ENCODE results near the gene COQ10A. TPM values are rescaled to one million over a fixed set of nuclear protein-coding genes. Genes with fewer than 3 reads are reported as not detected.

Gene COQ10A
- total RNA-seq, 1 experiment from 2014 or later, result 24.4 TPM

GRCh38 chr12:56224954-56225353, 41.8 kb upstream of the COQ10A start (continued):
- TF ChIP-seq PRDM15 (CRISPR knock-in tag; IDR thresholded peaks at IDR 0.05) (no peak), ZNF263 (CRISPR knock-in tag; IDR thresholded peaks at IDR 0.05; ENCODE audit: low read depth) (no peak), SOX15 (CRISPR knock-in tag; IDR thresholded peaks at IDR 0.05) (no peak), SP1 (CRISPR knock-in tag; conservative IDR thresholded peaks at IDR 0.05) (no peak), ZNF219 (CRISPR knock-in tag; IDR thresholded peaks at IDR 0.05; ENCODE audit: borderline replicate concordance) (no peak)
- TF ChIP-seq, protein P1, sequence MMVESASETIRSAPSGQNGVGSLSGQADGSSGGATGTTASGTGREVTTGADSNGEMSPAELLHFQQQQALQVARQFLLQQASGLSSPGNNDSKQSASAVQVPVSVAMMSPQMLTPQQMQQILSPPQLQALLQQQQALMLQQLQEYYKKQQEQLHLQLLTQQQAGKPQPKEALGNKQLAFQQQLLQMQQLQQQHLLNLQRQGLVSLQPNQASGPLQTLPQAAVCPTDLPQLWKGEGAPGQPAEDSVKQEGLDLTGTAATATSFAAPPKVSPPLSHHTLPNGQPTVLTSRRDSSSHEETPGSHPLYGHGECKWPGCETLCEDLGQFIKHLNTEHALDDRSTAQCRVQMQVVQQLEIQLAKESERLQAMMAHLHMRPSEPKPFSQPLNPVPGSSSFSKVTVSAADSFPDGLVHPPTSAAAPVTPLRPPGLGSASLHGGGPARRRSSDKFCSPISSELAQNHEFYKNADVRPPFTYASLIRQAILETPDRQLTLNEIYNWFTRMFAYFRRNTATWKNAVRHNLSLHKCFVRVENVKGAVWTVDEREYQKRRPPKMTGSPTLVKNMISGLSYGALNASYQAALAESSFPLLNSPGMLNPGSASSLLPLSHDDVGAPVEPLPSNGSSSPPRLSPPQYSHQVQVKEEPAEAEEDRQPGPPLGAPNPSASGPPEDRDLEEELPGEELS (CRISPR knock-in tag; IDR thresholded peaks at IDR 0.05), result no peak
- TF ChIP-seq, protein P2, sequence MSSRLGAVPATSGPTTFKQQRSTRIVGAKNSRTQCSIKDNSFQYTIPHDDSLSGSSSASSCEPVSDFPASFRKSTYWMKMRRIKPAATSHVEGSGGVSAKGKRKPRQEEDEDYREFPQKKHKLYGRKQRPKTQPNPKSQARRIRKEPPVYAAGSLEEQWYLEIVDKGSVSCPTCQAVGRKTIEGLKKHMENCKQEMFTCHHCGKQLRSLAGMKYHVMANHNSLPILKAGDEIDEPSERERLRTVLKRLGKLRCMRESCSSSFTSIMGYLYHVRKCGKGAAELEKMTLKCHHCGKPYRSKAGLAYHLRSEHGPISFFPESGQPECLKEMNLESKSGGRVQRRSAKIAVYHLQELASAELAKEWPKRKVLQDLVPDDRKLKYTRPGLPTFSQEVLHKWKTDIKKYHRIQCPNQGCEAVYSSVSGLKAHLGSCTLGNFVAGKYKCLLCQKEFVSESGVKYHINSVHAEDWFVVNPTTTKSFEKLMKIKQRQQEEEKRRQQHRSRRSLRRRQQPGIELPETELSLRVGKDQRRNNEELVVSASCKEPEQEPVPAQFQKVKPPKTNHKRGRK (CRISPR knock-in tag; IDR thresholded peaks at IDR 0.05; ENCODE audit: borderline replicate concordance), result no peak

- Mint-ChIP-seq H3K9me3 (no peaks in the 10 kb centered on the region), H3K27ac (no peak overlapping the region), H3K27me3 (ENCODE audit: low read depth) (peaks cover 14% of the 10 kb centered on the region), H3K36me3 (peaks cover 5% of the 10 kb centered on the region; the same call in 1 of the 2 replicates), H3K4me1 (peaks cover 15% of the 10 kb centered on the region), H3K4me3 (no peak overlapping the region)
- ChIA-PET POLR2A (no interaction called here), CTCF (no interaction called here)
- no peak for TF ChIP-seq ZNF671 (CRISPR knock-in tag; IDR thresholded peaks at IDR 0.05)
- TF ChIP-seq GRHL2 (CRISPR knock-in tag; IDR thresholded peaks at IDR 0.05; ENCODE audit: insufficient replicate concordance, severe bottlenecking), result no peak
- TF ChIP-seq ESRRA (CRISPR knock-in tag; IDR thresholded peaks at IDR 0.05; ENCODE audit: borderline replicate concordance), result no peak
- TF ChIP-seq, protein P3, sequence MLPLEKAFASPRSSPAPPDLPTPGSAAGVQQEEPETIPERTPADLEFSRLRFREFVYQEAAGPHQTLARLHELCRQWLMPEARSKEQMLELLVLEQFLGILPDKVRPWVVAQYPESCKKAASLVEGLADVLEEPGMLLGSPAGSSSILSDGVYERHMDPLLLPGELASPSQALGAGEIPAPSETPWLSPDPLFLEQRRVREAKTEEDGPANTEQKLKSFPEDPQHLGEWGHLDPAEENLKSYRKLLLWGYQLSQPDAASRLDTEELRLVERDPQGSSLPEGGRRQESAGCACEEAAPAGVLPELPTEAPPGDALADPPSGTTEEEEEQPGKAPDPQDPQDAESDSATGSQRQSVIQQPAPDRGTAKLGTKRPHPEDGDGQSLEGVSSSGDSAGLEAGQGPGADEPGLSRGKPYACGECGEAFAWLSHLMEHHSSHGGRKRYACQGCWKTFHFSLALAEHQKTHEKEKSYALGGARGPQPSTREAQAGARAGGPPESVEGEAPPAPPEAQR (CRISPR knock-in tag; IDR thresholded peaks at IDR 0.05), result no peak
- no peak for TF ChIP-seq TCF7 (CRISPR knock-in tag; IDR thresholded peaks at IDR 0.05; ENCODE audit: low read depth)
- TF ChIP-seq NR3C1 (CRISPR knock-in tag; conservative IDR thresholded peaks at IDR 0.05; ENCODE audit: low read depth), result no peak
- TF ChIP-seq, protein P4, sequence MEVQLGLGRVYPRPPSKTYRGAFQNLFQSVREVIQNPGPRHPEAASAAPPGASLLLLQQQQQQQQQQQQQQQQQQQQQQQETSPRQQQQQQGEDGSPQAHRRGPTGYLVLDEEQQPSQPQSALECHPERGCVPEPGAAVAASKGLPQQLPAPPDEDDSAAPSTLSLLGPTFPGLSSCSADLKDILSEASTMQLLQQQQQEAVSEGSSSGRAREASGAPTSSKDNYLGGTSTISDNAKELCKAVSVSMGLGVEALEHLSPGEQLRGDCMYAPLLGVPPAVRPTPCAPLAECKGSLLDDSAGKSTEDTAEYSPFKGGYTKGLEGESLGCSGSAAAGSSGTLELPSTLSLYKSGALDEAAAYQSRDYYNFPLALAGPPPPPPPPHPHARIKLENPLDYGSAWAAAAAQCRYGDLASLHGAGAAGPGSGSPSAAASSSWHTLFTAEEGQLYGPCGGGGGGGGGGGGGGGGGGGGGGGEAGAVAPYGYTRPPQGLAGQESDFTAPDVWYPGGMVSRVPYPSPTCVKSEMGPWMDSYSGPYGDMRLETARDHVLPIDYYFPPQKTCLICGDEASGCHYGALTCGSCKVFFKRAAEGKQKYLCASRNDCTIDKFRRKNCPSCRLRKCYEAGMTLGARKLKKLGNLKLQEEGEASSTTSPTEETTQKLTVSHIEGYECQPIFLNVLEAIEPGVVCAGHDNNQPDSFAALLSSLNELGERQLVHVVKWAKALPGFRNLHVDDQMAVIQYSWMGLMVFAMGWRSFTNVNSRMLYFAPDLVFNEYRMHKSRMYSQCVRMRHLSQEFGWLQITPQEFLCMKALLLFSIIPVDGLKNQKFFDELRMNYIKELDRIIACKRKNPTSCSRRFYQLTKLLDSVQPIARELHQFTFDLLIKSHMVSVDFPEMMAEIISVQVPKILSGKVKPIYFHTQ (CRISPR knock-in tag; IDR thresholded peaks at IDR 0.05), result no peak
- TF ChIP-seq ZNF423 (CRISPR knock-in tag; IDR thresholded peaks at IDR 0.05), result no peak
- no peak for DNase-seq (ENCODE audit: low spot score)
- ATAC-seq, result no peak
These were observed 37.7 kb upstream of the COQ10A start for GRCh38 chr12:56229082-56229481.
